IMR-90 (cell line): ENCODE results near the gene ARHGEF6.

Experiments
- BHLHE40 ChIP-seq: fragments of 150-350 bp; IDR thresholded peaks from 2 replicates; pipeline ENCODE4 v1.6.1; 2016; ENCODE audit warnings: mild to moderate bottlenecking, low read depth, low read length
- MAFK ChIP-seq: IDR thresholded peaks from 2 replicates; pipeline ENCODE4 v1.6.1; 2012; ENCODE audit warnings: low read depth, low read length, improper control_type of control experiment
- POLR2A ChIP-seq: IDR thresholded peaks from 2 replicates; pipeline ENCODE4 v1.6.1; 2012; ENCODE audit warnings: mild to moderate bottlenecking, low read depth, low read length
- RFX5 ChIP-seq: IDR thresholded peaks from 2 replicates; pipeline ENCODE4 v1.8.0; 2012; ENCODE audit warnings: low read depth, mild to moderate bottlenecking, low read length, moderate library complexity
- TF ChIP-seq, protein P1 (sequence below): conservative IDR thresholded peaks from 2 replicates; pipeline ENCODE4 v1.5.1; 2012; ENCODE audit warnings: mild to moderate bottlenecking, low read depth, low read length, improper control_type of control experiment

DNA sequence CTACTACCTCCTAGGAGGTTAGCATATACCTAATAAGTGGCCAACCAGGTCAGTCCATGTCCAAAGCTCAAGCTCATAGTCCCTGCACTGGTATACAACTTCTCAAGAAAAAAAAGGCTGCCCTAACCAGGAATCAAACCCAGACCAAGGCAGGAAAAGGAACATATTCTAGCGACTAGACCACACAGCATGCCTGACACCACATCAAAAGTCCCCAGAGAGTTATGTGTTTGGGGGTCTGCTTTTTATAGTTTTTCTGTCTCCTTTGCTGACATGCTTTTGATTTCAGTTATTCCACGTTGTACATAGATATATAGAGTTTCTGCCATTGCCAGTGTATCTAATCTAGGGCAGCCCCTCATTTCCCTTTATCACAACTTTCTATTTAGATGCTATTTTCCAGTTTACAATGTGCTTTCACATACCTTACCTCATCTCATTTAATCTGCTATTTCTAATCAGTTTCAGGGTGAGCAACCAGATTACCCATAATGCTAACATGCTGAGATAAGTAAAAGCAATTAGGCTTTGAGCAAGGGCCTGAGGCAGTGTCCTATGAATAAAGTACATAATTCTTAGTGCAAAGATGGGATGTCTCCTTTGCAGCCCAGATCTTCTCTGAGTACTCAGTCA is 17.8 kb downstream of the ARHGEF6 start:
- TF ChIP-seq, protein P1, sequence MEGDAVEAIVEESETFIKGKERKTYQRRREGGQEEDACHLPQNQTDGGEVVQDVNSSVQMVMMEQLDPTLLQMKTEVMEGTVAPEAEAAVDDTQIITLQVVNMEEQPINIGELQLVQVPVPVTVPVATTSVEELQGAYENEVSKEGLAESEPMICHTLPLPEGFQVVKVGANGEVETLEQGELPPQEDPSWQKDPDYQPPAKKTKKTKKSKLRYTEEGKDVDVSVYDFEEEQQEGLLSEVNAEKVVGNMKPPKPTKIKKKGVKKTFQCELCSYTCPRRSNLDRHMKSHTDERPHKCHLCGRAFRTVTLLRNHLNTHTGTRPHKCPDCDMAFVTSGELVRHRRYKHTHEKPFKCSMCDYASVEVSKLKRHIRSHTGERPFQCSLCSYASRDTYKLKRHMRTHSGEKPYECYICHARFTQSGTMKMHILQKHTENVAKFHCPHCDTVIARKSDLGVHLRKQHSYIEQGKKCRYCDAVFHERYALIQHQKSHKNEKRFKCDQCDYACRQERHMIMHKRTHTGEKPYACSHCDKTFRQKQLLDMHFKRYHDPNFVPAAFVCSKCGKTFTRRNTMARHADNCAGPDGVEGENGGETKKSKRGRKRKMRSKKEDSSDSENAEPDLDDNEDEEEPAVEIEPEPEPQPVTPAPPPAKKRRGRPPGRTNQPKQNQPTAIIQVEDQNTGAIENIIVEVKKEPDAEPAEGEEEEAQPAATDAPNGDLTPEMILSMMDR = no peak
- TF ChIP-seq RFX5 = no peak
- TF ChIP-seq POLR2A = no peak
- no peak for TF ChIP-seq BHLHE40
- TF ChIP-seq MAFK = no peak
